Smooth muscle cell (in vitro differentiated cells): Measurements from ENCODE around the gene NLGN2. TPM values are rescaled to one million over a fixed set of nuclear protein-coding genes. Genes with fewer than 3 reads are reported as not detected.

ENCODE experiments used
- DNase-seq: peaks from one replicate; lab custom pipeline; 2025; ENCODE audit not compliant: unreplicated experiment; lab: John Stamatoyannopoulos, UW
- H2AFZ ChIP-seq: fragments of 200-600 bp; sonication (generic); 2 replicates; pipeline ENCODE4 v1.6.0; 2016; ENCODE audit warnings: antibody characterized with exemption, low read depth, mild to moderate bottlenecking
- H3F3A ChIP-seq: fragments of 200-600 bp; sonication (generic); 2 replicates; pipeline ENCODE4 v1.6.0; 2017; ENCODE audit warnings: antibody characterized with exemption, low read depth
- H3K27ac ChIP-seq: fragments of 200-600 bp; sonication (generic); 2 replicates; pipeline ENCODE4 v1.5.1; 2016; ENCODE audit warnings: low read depth, mild to moderate bottlenecking
- H3K27me3 ChIP-seq: fragments of 200-600 bp; sonication (generic); 2 replicates; pipeline ENCODE4 v1.6.1; 2016; ENCODE audit warnings: low read depth, mild to moderate bottlenecking
- H3K36me3 ChIP-seq: fragments of 200-600 bp; sonication (generic); 2 replicates; pipeline ENCODE4 v1.5.1; 2016; ENCODE audit warnings: low read depth
- H3K4me1 ChIP-seq: fragments of 200-600 bp; sonication (generic); 2 replicates; pipeline ENCODE4 v1.5.1; 2016; ENCODE audit warnings: low read depth
- H3K4me2 ChIP-seq: fragments of 200-600 bp; sonication (generic); 2 replicates; pipeline ENCODE4 v1.6.0; 2016; ENCODE audit warnings: mild to moderate bottlenecking
- H3K4me3 ChIP-seq: fragments of 200-600 bp; sonication (generic); 2 replicates; pipeline ENCODE4 v1.5.1; 2016; ENCODE audit warnings: mild to moderate bottlenecking
- H3K79me2 ChIP-seq: fragments of 200-600 bp; sonication (generic); 2 replicates; pipeline ENCODE4 v1.6.0; 2016; ENCODE audit warnings: low read depth, mild to moderate bottlenecking
- H3K9ac ChIP-seq: fragments of 200-600 bp; sonication (generic); 2 replicates; pipeline ENCODE4 v1.6.0; 2016; ENCODE audit warnings: low read depth
- H3K9me3 ChIP-seq: fragments of 200-600 bp; sonication (generic); replicated peaks from 2 replicates; pipeline ENCODE4 v1.5.1; 2016; ENCODE audit warnings: low read depth
- H4K20me1 ChIP-seq: fragments of 200-600 bp; sonication (generic); 2 replicates; pipeline ENCODE4 v1.6.0; 2016; ENCODE audit warnings: low read depth
- WGBS: methylation state at CpG from one replicate; pipeline ENCODE4 v1.1.7; 2016; ENCODE audit warnings: low lambda C conversion rate; 5-methylcytosine and 5-hydroxymethylcytosine counted together
- polyA plus RNA-seq: library from polyadenylated mRNA; unstranded; fragments of >200 nt; fragmentation: Nextera tagmentation; extraction: Ambion mirVana; gene quantifications from 2 replicates; pipeline ENCODE4 v1.2.1, GENCODE V29; 2016
- total RNA-seq: library from RNA; depleted of rRNA; stranded (reverse); fragments of >200 nt; gene quantifications from 2 replicates; pipeline ENCODE4 v1.2.3, GENCODE V29; 2014
- TF ChIP-seq, protein P1 (sequence below): fragments of 200-600 bp; sonication (generic); IDR thresholded peaks from 2 replicates; pipeline ENCODE4 v1.5.1; 2017; ENCODE audit warnings: borderline replicate concordance, mild to moderate bottlenecking, antibody characterized with exemption; ENCODE audit not compliant: insufficient read depth, poor library complexity, severe bottlenecking

NLGN2 gene
- total and polyA plus RNA-seq, 2 experiments from 2014 or later: 10.8 to 20.9 TPM

DNA sequence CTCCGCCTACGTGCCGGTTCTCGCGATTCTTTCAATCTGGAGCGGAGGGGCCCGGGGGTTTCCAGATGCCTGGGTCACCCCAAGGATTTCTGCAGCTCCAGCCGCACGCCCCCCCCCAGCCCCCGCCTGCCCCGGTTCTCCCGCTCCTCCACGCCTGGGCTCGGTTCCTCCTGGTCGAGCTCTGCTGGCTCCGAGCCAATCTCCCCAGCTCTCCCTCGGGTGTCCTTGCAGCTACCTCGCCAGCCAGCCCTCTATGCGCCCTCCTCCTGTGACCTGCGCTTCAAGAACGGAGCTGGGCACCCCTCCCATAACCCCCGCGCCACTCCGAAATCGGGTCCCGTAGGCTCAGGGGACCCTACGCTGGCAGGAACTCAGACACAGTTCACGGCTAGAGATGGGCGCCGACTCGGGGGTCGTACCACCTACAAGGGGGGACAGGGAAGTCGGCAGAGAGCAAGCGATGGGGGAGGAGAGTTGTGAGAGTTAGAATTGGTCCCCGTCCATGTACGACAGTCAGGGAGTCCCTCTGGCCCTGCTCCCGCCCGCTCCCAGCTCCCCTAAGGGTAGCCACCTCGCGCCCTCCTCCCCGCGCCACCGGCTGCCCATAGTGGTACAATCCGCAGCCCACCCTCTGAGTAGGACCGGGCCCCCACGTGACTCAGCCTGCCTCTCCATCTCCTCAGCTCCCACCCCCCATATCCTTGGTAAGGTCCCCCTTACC lies 32.6 kb downstream of the NLGN2 start:
- H3K79me2 ChIP-seq: no peaks in the 10 kb centered on the region
- peaks cover 16% of the 10 kb centered on the region for H3F3A ChIP-seq
- H3K27ac ChIP-seq: no peak overlapping the region
- H4K20me1 ChIP-seq: peaks cover 12% of the 10 kb centered on the region
- peak overlapping the region; percentile 61 for H3K4me3 ChIP-seq
- H3K27me3 ChIP-seq: no peaks in the 10 kb centered on the region
- no peaks in the 10 kb centered on the region for H3K36me3 ChIP-seq
- no peaks in the 10 kb centered on the region for H3K9me3 ChIP-seq
- H2AFZ ChIP-seq: peak overlapping the region; percentile 38
- peak overlapping the region; percentile 42 for H3K9ac ChIP-seq
- H3K4me2 ChIP-seq: peak overlapping the region; percentile 88
- WGBS: 2% methylated on average over 34 of the region's 46 CpGs
- DNase-seq: no peak
- TF ChIP-seq, protein P1, sequence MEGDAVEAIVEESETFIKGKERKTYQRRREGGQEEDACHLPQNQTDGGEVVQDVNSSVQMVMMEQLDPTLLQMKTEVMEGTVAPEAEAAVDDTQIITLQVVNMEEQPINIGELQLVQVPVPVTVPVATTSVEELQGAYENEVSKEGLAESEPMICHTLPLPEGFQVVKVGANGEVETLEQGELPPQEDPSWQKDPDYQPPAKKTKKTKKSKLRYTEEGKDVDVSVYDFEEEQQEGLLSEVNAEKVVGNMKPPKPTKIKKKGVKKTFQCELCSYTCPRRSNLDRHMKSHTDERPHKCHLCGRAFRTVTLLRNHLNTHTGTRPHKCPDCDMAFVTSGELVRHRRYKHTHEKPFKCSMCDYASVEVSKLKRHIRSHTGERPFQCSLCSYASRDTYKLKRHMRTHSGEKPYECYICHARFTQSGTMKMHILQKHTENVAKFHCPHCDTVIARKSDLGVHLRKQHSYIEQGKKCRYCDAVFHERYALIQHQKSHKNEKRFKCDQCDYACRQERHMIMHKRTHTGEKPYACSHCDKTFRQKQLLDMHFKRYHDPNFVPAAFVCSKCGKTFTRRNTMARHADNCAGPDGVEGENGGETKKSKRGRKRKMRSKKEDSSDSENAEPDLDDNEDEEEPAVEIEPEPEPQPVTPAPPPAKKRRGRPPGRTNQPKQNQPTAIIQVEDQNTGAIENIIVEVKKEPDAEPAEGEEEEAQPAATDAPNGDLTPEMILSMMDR: no peak
- H3K4me1 ChIP-seq: peaks cover 22% of the 10 kb centered on the region

DNA sequence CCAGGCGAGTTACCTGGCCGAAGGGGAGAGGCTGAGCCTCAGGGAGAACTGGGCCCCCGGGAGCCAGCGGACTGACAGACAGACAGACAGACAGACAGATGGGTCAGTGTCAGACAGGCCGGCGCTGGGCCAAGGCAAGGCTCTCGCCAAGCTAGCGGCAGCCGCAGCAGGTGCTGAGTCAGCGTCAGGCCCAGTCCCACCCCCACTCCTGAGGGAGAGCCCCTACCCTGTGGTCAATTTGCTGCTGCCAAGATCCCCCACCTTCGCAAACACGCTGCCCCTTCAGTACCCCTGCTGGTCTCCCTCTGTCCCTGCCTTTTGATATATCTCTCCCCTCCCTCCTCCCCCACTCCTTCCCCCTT lies 33.2 kb downstream of the NLGN2 start:
- 2% methylated on average over 12 of the region's 12 CpGs for WGBS
- Histone ChIP-seq H2AFZ (no peak overlapping the region), H3K36me3 (no peaks in the 10 kb centered on the region), H3F3A (peaks cover 16% of the 10 kb centered on the region), H3K9me3 (no peaks in the 10 kb centered on the region), H3K4me3 (peak overlapping the region; percentile 61), H3K79me2 (no peaks in the 10 kb centered on the region), H3K4me2 (peak overlapping the region; percentile 88), H3K27ac (no peak overlapping the region), H3K4me1 (peaks cover 24% of the 10 kb centered on the region), H3K27me3 (peaks cover under 1% of the 10 kb centered on the region), H3K9ac (peak overlapping the region; percentile 42), H4K20me1 (peaks cover 12% of the 10 kb centered on the region)
- TF ChIP-seq, protein P1: no peak
- DNase-seq: no peak

DNA sequence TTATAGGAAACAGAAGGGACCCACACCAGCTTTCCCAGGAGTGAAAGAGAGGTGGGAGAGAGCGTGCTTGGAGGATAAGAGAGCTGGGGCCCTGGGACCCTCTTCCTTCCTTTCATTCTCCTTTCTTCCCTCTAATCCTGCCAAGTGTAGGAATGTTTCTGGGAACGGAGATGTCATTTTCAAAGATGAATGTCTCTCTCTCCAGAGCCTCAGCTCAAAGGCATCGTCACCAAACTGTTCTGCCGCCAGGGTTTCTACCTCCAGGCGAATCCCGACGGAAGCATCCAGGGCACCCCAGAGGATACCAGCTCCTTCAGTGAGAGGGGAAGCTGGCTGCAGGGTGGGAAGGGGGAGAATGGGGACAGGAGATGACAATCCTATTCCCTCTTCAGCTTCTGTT lies 33.6 kb downstream of the NLGN2 start:
- TF ChIP-seq, protein P1: no peak
- Histone ChIP-seq H3K4me2 (peak overlapping the region; percentile 88), H3F3A (peaks cover 16% of the 10 kb centered on the region), H3K79me2 (no peaks in the 10 kb centered on the region), H3K27me3 (peaks cover 3% of the 10 kb centered on the region), H3K36me3 (no peaks in the 10 kb centered on the region), H3K27ac (no peak overlapping the region), H2AFZ (no peak overlapping the region), H4K20me1 (peaks cover 12% of the 10 kb centered on the region), H3K9ac (no peak overlapping the region), H3K4me1 (peaks cover 27% of the 10 kb centered on the region), H3K9me3 (no peaks in the 10 kb centered on the region), H3K4me3 (no peak overlapping the region)
- no peak for DNase-seq
- WGBS: 54% methylated on average over 7 of the region's 7 CpGs

DNA sequence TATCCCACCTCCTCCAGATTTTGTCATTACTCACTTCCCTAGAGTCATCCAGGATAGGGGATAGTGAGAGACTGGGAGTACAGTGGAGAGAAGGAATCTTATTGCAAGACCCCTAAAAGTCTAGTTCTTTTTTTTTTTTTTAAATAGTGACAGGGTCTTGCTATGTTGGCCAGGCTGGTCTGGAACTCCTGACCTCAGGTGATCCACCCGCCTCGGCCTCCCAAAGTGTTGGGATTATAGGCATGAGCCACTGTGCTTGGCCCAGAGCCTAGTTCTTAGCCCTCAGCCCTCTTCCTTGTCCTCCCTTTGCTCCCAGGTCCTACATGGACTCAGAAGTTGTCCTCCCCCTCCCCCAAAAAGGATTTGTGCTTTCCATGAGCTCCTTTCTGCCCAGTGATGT lies 34.5 kb downstream of the NLGN2 start:
- Histone ChIP-seq H2AFZ (no peak overlapping the region), H4K20me1 (peaks cover 12% of the 10 kb centered on the region), H3K4me1 (peaks cover 27% of the 10 kb centered on the region), H3K27me3 (peaks cover 3% of the 10 kb centered on the region), H3K9me3 (no peaks in the 10 kb centered on the region), H3K79me2 (no peaks in the 10 kb centered on the region), H3K9ac (no peak overlapping the region), H3K4me2 (no peak overlapping the region), H3K4me3 (no peak overlapping the region), H3K36me3 (no peaks in the 10 kb centered on the region), H3F3A (peaks cover 16% of the 10 kb centered on the region), H3K27ac (no peak overlapping the region)
- WGBS: 91% methylated on average over 2 of the region's 2 CpGs
- no peak for DNase-seq
- TF ChIP-seq, protein P1: no peak
